Measurements from ENCODE around the gene GFRA4.

GRCh38 chr20:3685341-3685740 is 22.1 kb upstream of the GFRA4 start:
- TF ChIP-seq EZH2phosphoT487 (IDR thresholded peaks at IDR 0.05; ENCODE audit: borderline replicate concordance) (no peak), POLR2A (IDR thresholded peaks at IDR 0.05; ENCODE audit: borderline replicate concordance, extremely low read depth, insufficient read depth, insufficient read length) (no peak), SIN3A (IDR thresholded peaks at IDR 0.05; ENCODE audit: low read depth) (no peak), CBX3 (IDR thresholded peaks at IDR 0.05; ENCODE audit: low read depth) (no peak), CTCF (IDR thresholded peaks at IDR 0.05 in 2 of 3, conservative IDR thresholded peaks at IDR 0.05 in 1 of 3; ENCODE audit: borderline replicate concordance in 1 of 3, insufficient read depth in 1 of 3, low read depth in 2 of 3, low read length in 2 of 3) (no peak), POLR2AphosphoS5 (IDR thresholded peaks at IDR 0.05; ENCODE audit: low read depth, low read length) (no peak), MAX (IDR thresholded peaks at IDR 0.05) (no peak), ELF1 (IDR thresholded peaks at IDR 0.05; ENCODE audit: borderline replicate concordance, low read depth) (no peak)
- TF ChIP-seq, protein P1, sequence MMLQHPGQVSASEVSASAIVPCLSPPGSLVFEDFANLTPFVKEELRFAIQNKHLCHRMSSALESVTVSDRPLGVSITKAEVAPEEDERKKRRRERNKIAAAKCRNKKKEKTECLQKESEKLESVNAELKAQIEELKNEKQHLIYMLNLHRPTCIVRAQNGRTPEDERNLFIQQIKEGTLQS (IDR thresholded peaks at IDR 0.05), result no peak
